ENCODE results near the gene FAM47E. TPM values are rescaled to one million over a fixed set of nuclear protein-coding genes. Genes with fewer than 3 reads are reported as not detected.

FAM47E gene
- total and polyA plus RNA-seq, 9 of the 15 experiments (the other 6 are each of a cell fraction or from before 2014, with no cell fraction given) = 3.7 to 15.6 (median 6.4) TPM

- TF ChIP-seq MCM7 (IDR thresholded peaks at IDR 0.05) (no peak), L3MBTL2 (IDR thresholded peaks at IDR 0.05) (peak; percentile 46; the same call in 1 of the 2 replicates), ZFX (CRISPR knock-in tag; IDR thresholded peaks at IDR 0.05) (peak; percentile 87), MYC (IDR thresholded peaks at IDR 0.05; ENCODE audit: low read depth, low read length) (0 out of 2 replicates have a peak, but pooled peaks have one; percentile 19), MYC (CRISPR knock-in tag; IDR thresholded peaks at IDR 0.05; ENCODE audit: borderline replicate concordance, low read depth) (no peak), PHF8 (IDR thresholded peaks at IDR 0.05; ENCODE audit: borderline replicate concordance, low read length) (peak; percentile 47; the same call in 1 of the 2 replicates), HDGF (IDR thresholded peaks at IDR 0.05) (no peak), RBFOX2 (IDR thresholded peaks at IDR 0.05; ENCODE audit: low read depth, low read length) (peak; percentile 72), ZBTB11 (CRISPR knock-in tag; IDR thresholded peaks at IDR 0.05) (0 out of 6 replicates have a peak, but pooled peaks of 1 of the 3 experiments have one; percentile 47), UBTF (IDR thresholded peaks at IDR 0.05; ENCODE audit: borderline replicate concordance in 1 of 2, low read depth in 2 of 2, low read length in 2 of 2) (0 out of 4 replicates have a peak, but pooled peaks of 1 of the 2 experiments have one; percentile 31), ASH1L (IDR thresholded peaks at IDR 0.05; ENCODE audit: borderline replicate concordance, low read depth, partially characterized antibody) (no peak), CCNT2 (IDR thresholded peaks at IDR 0.05; ENCODE audit: borderline replicate concordance, extremely low read depth, insufficient read length, low read depth, low read length) (peak; percentile 24), ZNF146 (CRISPR knock-in tag; IDR thresholded peaks at IDR 0.05; ENCODE audit: unreplicated experiment) (no peak), ARNT (IDR thresholded peaks at IDR 0.05) (no peak)
- TF ChIP-seq, protein P1, sequence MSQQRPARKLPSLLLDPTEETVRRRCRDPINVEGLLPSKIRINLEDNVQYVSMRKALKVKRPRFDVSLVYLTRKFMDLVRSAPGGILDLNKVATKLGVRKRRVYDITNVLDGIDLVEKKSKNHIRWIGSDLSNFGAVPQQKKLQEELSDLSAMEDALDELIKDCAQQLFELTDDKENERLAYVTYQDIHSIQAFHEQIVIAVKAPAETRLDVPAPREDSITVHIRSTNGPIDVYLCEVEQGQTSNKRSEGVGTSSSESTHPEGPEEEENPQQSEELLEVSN (IDR thresholded peaks at IDR 0.05; ENCODE audit: borderline replicate concordance in 1 of 2, extremely low read depth in 1 of 2, insufficient read depth in 1 of 2, insufficient read length in 1 of 2, low read depth in 1 of 2, low read length in 1 of 2, poor library complexity in 1 of 2, severe bottlenecking in 1 of 2) = peak; percentile 10 to 15
Observed at GRCh38 chr4:76305971-76306881, 54.7 kb downstream of the FAM47E start, which contains the start of gene STBD1 (continued).
